Measurements from ENCODE around the gene WNT9B.

DNA sequence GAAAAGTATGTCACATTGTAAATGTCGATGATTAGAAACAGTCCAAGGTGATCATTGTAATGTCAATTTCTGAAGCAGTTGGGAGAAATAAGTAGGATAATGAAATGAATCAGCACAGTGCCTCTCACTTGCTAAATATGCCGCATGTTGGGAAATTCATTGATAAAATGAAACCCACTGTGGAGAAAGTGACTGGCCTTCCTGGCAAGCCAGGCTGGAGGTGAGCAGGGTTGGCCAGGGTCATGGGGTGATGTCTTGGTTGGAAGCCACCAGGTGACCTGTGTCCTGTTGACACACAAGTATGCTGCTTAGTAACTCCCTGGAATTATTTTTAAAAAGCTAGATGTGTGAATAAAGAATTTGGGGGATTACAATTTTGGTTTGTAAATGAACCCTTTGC, 14.9 kb upstream of the WNT9B start:
- TF ChIP-seq, protein P1, sequence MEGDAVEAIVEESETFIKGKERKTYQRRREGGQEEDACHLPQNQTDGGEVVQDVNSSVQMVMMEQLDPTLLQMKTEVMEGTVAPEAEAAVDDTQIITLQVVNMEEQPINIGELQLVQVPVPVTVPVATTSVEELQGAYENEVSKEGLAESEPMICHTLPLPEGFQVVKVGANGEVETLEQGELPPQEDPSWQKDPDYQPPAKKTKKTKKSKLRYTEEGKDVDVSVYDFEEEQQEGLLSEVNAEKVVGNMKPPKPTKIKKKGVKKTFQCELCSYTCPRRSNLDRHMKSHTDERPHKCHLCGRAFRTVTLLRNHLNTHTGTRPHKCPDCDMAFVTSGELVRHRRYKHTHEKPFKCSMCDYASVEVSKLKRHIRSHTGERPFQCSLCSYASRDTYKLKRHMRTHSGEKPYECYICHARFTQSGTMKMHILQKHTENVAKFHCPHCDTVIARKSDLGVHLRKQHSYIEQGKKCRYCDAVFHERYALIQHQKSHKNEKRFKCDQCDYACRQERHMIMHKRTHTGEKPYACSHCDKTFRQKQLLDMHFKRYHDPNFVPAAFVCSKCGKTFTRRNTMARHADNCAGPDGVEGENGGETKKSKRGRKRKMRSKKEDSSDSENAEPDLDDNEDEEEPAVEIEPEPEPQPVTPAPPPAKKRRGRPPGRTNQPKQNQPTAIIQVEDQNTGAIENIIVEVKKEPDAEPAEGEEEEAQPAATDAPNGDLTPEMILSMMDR (IDR thresholded peaks at IDR 0.05), result no peak
- TF ChIP-seq POLR2A (IDR thresholded peaks at IDR 0.05), result no peak

Measured in gastroesophageal sphincter (tissue), 3 donors.